Breast epithelium (tissue), 4 donors: Measurements from ENCODE around the gene IL12RB1. TPM values are rescaled to one million over a fixed set of nuclear protein-coding genes. Genes with fewer than 3 reads are reported as not detected.

Experiments
- DNase-seq, 2 donors: peaks; one replicate each; pipeline ENCODE4 v3.0.0-alpha.2; 2019; ENCODE audit warnings: low spot score in 2 of 2
- H3K27ac ChIP-seq, 2 donors: fragments of 200-600 bp; sonication (generic) in 1 of 2; one replicate each; pipeline ENCODE4 v1.5.1; 2016 to 2019; ENCODE audit warnings: mild to moderate bottlenecking in 1 of 2
- H3K27me3 ChIP-seq, 2 donors: fragments of 200-600 bp; sonication (generic) in 1 of 2; one replicate each; pipeline versions ENCODE4 v1.5.1 to v1.6.0; 2017 to 2019; ENCODE audit warnings: control low read depth in 1 of 2, mild to moderate bottlenecking in 1 of 2
- H3K36me3 ChIP-seq: fragments of 200-600 bp; one replicate; pipeline ENCODE4 v1.5.1; 2019
- H3K4me1 ChIP-seq, 2 donors: fragments of 200-600 bp; sonication (generic); one replicate each; pipeline ENCODE4 v1.5.1; 2016 to 2019; ENCODE audit warnings: control low read depth in 1 of 2
- H3K4me3 ChIP-seq, 3 donors: fragments of 200-600 bp; sonication (generic); 1 replicate in 2 of 3; 2 replicates in 1 of 3; pipeline ENCODE4 v1.5.1; 2016 to 2019; ENCODE audit warnings: mild to moderate bottlenecking in 3 of 3, moderate library complexity in 2 of 3
- H3K9me3 ChIP-seq, 2 donors: fragments of 200-600 bp; sonication (generic) in 1 of 2; one replicate each; pipeline ENCODE4 v1.5.1; 2016 to 2019; ENCODE audit warnings: control low read depth in 1 of 2
- POLR2A ChIP-seq: fragments of 450-650 bp; IDR thresholded peaks from one replicate; pipeline ENCODE4 v1.6.1; 2016; ENCODE audit warnings: antibody characterized with exemption, mild to moderate bottlenecking, moderate library complexity
- POLR2AphosphoS5 ChIP-seq, 3 donors: sonication (generic); formaldehyde crosslinking; IDR thresholded peaks; one replicate each; pipeline ENCODE4 v1.6.1; 2017; ENCODE audit warnings: antibody characterized with exemption in 3 of 3
- intact Hi-C: fragments of 100-400 bp; cut with DNase I; formaldehyde crosslinking; loops from one replicate; pipeline ENCODE4 v1.15.1; 2023; ENCODE audit warnings: low total_unique reads
- total RNA-seq, 3 donors: library from RNA; depleted of rRNA; stranded (reverse); fragments of >200 nt; gene quantifications; one replicate each; pipeline ENCODE4 v1.1.0, GENCODE V29; 2016
- TF ChIP-seq, protein P1 (sequence below), 3 donors: fragments of 450-650 bp; IDR thresholded peaks; one replicate each; pipeline ENCODE4 v1.5.1; 2016 to 2017; ENCODE audit warnings: antibody characterized with exemption in 3 of 3, mild to moderate bottlenecking in 3 of 3, moderate library complexity in 3 of 3

IL12RB1 gene
- total RNA-seq, 3 donors from 2014 or later, result 0.98 to 2.1 (median 1.6) TPM

DNA sequence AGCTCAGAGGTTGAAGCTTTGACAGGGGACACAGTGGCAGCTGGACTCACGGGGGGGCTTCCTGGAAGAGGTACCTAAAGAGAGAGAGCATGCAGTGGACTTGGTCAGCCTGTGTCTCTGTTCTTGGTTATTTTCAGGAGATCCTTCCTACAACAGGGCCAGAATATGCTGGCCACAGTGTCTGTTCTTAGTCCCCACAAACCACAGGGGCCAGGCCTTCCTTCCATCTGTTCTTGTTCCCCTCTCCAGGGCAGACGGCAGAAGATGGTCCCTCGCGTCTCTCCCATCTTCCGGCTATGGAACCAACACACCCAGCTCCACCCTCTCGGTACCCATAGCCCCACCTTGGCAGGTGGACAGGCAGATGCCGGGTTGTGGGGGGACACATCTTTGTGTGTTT is 35.7 kb upstream of the IL12RB1 start:
- Histone ChIP-seq H3K36me3 (no peaks in the 10 kb centered on the region), H3K9me3 (no peaks in the 10 kb centered on the region), H3K4me1 (peaks cover 0 to 8% of the 10 kb centered on the region in 2 donors), H3K27me3 (no peaks in the 10 kb centered on the region), H3K4me3 (no peak overlapping the region), H3K27ac (no peak overlapping the region)
- intact Hi-C loops, result no loop called here
- TF ChIP-seq POLR2AphosphoS5 (IDR thresholded peaks at IDR 0.05), result no peak
- TF ChIP-seq, protein P1, sequence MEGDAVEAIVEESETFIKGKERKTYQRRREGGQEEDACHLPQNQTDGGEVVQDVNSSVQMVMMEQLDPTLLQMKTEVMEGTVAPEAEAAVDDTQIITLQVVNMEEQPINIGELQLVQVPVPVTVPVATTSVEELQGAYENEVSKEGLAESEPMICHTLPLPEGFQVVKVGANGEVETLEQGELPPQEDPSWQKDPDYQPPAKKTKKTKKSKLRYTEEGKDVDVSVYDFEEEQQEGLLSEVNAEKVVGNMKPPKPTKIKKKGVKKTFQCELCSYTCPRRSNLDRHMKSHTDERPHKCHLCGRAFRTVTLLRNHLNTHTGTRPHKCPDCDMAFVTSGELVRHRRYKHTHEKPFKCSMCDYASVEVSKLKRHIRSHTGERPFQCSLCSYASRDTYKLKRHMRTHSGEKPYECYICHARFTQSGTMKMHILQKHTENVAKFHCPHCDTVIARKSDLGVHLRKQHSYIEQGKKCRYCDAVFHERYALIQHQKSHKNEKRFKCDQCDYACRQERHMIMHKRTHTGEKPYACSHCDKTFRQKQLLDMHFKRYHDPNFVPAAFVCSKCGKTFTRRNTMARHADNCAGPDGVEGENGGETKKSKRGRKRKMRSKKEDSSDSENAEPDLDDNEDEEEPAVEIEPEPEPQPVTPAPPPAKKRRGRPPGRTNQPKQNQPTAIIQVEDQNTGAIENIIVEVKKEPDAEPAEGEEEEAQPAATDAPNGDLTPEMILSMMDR (IDR thresholded peaks at IDR 0.05), result no peak
- no peak for TF ChIP-seq POLR2A
- no peak for DNase-seq

DNA sequence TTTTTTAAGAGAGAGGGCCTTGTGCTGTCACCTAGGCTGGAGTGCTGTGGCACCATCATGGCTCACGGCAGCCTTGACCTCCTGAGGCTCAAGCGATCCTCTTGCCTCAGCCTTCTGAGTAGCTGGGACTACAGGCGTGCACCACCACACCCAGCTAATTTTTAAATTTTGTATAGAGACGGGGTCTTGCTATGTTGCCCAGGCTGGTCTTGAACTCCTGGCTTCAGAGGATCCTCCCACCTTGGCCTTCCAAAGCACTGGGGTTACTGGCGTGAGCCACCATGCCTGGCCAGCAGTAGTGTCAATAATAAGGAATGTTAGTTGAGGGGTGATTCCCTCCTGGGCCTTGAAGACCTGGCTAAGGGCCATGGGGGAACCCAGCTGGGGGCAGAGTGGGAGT is 34.4 kb upstream of the IL12RB1 start:
- TF ChIP-seq POLR2A (no peak), POLR2AphosphoS5 (IDR thresholded peaks at IDR 0.05) (no peak)
- TF ChIP-seq, protein P1 (IDR thresholded peaks at IDR 0.05), result no peak

DNA sequence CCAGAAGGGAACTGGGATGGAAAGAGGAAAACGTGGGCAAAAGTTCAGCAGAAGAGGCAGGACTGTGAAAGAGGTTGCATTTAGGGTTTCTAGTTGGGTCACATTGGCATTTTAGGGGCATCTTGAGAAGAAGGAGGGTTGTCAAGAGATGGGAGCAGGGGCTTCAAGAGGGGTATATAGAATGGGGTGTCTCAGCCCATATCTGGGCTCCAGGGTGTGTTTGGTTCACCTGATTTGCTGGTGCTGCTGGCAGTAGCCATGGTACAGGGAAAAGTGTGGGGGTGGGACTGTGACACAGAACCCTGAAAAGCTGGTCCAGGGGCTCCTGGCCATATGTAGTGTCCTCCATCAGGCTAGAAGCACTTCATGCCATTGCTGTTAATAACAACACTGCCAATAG is 33.4 kb upstream of the IL12RB1 start:
- Histone ChIP-seq H3K9me3 (no peaks in the 10 kb centered on the region), H3K27ac (peak overlapping the region in 1 of 2 donors; percentile 59), H3K4me1 (peaks cover 0 to 8% of the 10 kb centered on the region in 2 donors), H3K27me3 (no peaks in the 10 kb centered on the region), H3K4me3 (no peak overlapping the region), H3K36me3 (no peaks in the 10 kb centered on the region)
- intact Hi-C loops, result no loop called here
- DNase-seq, result no peak
- TF ChIP-seq POLR2AphosphoS5 (IDR thresholded peaks at IDR 0.05) (no peak), POLR2A (no peak)
- TF ChIP-seq, protein P1 (IDR thresholded peaks at IDR 0.05), result no peak

More for the DNA sequence above, 34.4 kb upstream of the IL12RB1 start:
- no peak for DNase-seq
- Histone ChIP-seq H3K27ac (no peak overlapping the region), H3K4me1 (peaks cover 0 to 8% of the 10 kb centered on the region in 2 donors), H3K9me3 (no peaks in the 10 kb centered on the region), H3K27me3 (no peaks in the 10 kb centered on the region), H3K4me3 (no peak overlapping the region), H3K36me3 (no peaks in the 10 kb centered on the region)
- intact Hi-C loops, result no loop called here

DNA sequence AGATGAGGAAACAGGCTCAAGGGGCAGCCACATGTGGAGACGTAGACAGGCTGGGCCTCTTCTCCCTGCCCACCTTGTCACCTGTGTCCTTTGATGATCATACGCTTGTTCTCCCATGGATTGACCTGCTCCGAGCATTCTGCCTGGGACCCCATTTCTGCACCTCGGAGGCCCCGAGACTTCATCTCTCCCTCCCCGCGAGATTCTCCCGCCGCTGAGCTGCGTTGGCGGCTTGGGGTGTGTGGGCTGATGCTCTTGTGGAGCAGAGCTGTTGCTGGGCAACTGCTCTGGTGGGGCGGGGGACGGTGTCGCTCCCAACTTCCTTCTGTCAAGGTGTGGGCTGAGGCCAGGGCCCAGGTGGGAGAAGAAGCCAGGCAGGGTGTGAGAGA is 33.0 kb upstream of the IL12RB1 start:
- H3K36me3 ChIP-seq, result no peaks in the 10 kb centered on the region
- intact Hi-C loops, result loop anchor here (1.0 to 10.0 kb wide), 2 partner anchors 22 to 45 kb away; no protein-coding TSS in a partner anchor
- no peaks in the 10 kb centered on the region for H3K27me3 ChIP-seq
- no peak for DNase-seq
- TF ChIP-seq, protein P1 (IDR thresholded peaks at IDR 0.05), result no peak
- no peak for TF ChIP-seq POLR2A
- no peak for TF ChIP-seq POLR2AphosphoS5 (IDR thresholded peaks at IDR 0.05)
- H3K4me3 ChIP-seq, result peak overlapping the region in 2 of 3 donors; percentile 78 to 80
- H3K4me1 ChIP-seq, result peaks cover 0 to 8% of the 10 kb centered on the region in 2 donors
- no peaks in the 10 kb centered on the region for H3K9me3 ChIP-seq
- H3K27ac ChIP-seq, result peak overlapping the region; percentile 58 to 59

DNA sequence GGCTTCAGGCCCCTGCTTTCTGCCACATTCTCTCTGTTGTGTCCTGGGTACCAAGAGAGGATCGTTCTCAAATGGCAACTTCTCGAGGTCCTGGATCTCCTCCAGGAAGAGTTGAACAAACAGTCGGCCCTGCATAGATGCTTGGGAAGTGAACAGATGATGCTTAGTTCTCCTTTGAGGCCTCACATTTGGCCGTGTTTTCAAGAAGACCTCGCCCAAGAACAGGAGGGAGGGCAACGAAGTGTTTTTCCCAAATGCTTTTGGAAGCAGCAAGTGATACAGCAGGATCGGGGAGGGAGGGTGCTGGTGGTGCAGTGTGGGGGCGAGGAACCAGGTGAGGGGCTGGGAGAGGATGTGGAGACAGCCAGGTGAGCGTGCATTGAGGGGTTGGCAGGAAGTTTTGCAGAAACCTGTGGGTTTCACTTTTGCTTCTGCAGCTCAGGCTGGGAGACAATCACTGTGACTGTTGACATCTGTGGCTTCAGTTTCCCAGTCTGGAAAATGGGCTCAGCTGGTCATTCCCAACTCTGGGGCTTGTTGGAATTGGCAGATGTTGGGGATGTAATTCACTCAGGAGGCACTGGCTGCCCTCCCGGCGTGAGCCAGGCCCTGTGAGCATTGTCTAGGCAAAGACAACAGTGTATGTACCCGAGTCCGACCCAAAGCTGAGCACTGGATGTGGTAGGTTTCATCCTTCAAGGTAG is 32.4 kb upstream of the IL12RB1 start:
- Histone ChIP-seq H3K4me3 (peak overlapping the region in 2 of 3 donors; percentile 78 to 80), H3K4me1 (peaks cover 0 to 8% of the 10 kb centered on the region in 2 donors), H3K27ac (peak overlapping the region; percentile 67 to 69), H3K27me3 (no peaks in the 10 kb centered on the region), H3K36me3 (no peaks in the 10 kb centered on the region), H3K9me3 (no peaks in the 10 kb centered on the region)
- TF ChIP-seq POLR2AphosphoS5 (IDR thresholded peaks at IDR 0.05) (no peak), POLR2A (no peak)
- TF ChIP-seq, protein P1 (IDR thresholded peaks at IDR 0.05), result no peak
- no peak for DNase-seq
- intact Hi-C loops, result loop anchor here (1.0 to 10.0 kb wide), 2 partner anchors 22 to 46 kb away; no protein-coding TSS in a partner anchor
